Neural cell (in vitro differentiated cells): ENCODE results near the gene SQSTM1. TPM values are rescaled to one million over a fixed set of nuclear protein-coding genes. Genes with fewer than 3 reads are reported as not detected.

Source experiments
- H2AFZ ChIP-seq: fragments of 200-600, 300-800 bp; sonication (generic), shearing (Covaris generic); 2 replicates; pipeline ENCODE4 v1.6.0; 2014; ENCODE audit warnings: low read depth, mild to moderate bottlenecking, antibody characterized with exemption, low read length, moderate library complexity
- H3F3A ChIP-seq: fragments of 200-600 bp; shearing (Covaris generic); 2 replicates; pipeline ENCODE4 v1.6.1; 2016; ENCODE audit warnings: mild to moderate bottlenecking, moderate library complexity, mixed read lengths, antibody characterized with exemption, low read length; ENCODE audit not compliant: insufficient read depth, poor library complexity, severe bottlenecking
- H3K27ac ChIP-seq: fragments of 200-600, 300-800 bp; sonication (generic), shearing (Covaris generic); 2 replicates; pipeline ENCODE4 v1.5.1; 2014; ENCODE audit warnings: mild to moderate bottlenecking, low read length, moderate library complexity
- H3K27me3 ChIP-seq: fragments of 300-800, 200-600 bp; sonication (generic), shearing (Covaris generic); 2 replicates; pipeline ENCODE4 v1.6.0; 2014; ENCODE audit warnings: mild to moderate bottlenecking, low read depth, low read length, moderate library complexity; ENCODE audit not compliant: insufficient read depth
- H3K36me3 ChIP-seq: fragments of 300-800, 200-600 bp; sonication (generic), shearing (Covaris generic); 2 replicates; pipeline ENCODE4 v1.5.1; 2014; ENCODE audit warnings: mild to moderate bottlenecking, antibody characterized with exemption, low read length, moderate library complexity; ENCODE audit not compliant: insufficient read depth
- H3K4me2 ChIP-seq: fragments of 300-800, 200-600 bp; sonication (generic), shearing (Covaris generic); 2 replicates; pipeline ENCODE4 v1.6.0; 2014; ENCODE audit warnings: mild to moderate bottlenecking, low read length
- H3K4me3 ChIP-seq: fragments of 300-800, 200-600 bp; sonication (generic), shearing (Covaris generic); 2 replicates; pipeline ENCODE4 v1.5.1; 2014; ENCODE audit warnings: mild to moderate bottlenecking, low read length, moderate library complexity
- H3K79me2 ChIP-seq: fragments of 200-600 bp; shearing (Covaris generic); replicated peaks from 2 replicates; pipeline ENCODE4 v1.6.0; 2014; ENCODE audit warnings: mild to moderate bottlenecking, low read length, moderate library complexity; ENCODE audit not compliant: insufficient read depth
- H3K9ac ChIP-seq: fragments of 300-800, 200-600 bp; sonication (generic), shearing (Covaris generic); 2 replicates; pipeline ENCODE4 v1.6.1; 2016; ENCODE audit warnings: mild to moderate bottlenecking, low read length, mixed read lengths
- H3K9me2 ChIP-seq: fragments of 200-600 bp; shearing (Covaris generic); 2 replicates; pipeline ENCODE4 v1.6.1; 2016; ENCODE audit warnings: mild to moderate bottlenecking, low read length, mixed read lengths; ENCODE audit not compliant: insufficient read depth
- H3K9me3 ChIP-seq: fragments of 200-600, 300-800 bp; sonication (generic), shearing (Covaris generic); 2 replicates; pipeline ENCODE4 v1.6.1; 2016; ENCODE audit warnings: mild to moderate bottlenecking, mixed run types, low read length, moderate library complexity, mixed read lengths
- H4K20me1 ChIP-seq: fragments of 200-600 bp; shearing (Covaris generic); 2 replicates; pipeline ENCODE4 v1.6.1; 2016; ENCODE audit warnings: mild to moderate bottlenecking, mixed run types; ENCODE audit not compliant: insufficient read depth
- EP300 ChIP-seq: fragments of 450-650 bp; conservative IDR thresholded peaks from 2 replicates; pipeline ENCODE4 v1.6.1; 2014; ENCODE audit warnings: antibody characterized with exemption, mild to moderate bottlenecking, moderate library complexity; ENCODE audit not compliant: poor library complexity, severe bottlenecking
- EZH2 ChIP-seq: fragments of 200-600, 300-800 bp; shearing (Covaris generic), sonication (generic); IDR thresholded peaks from 2 replicates; pipeline ENCODE4 v1.6.1; 2014; ENCODE audit warnings: antibody characterized with exemption, low read length, borderline replicate concordance, mild to moderate bottlenecking; ENCODE audit not compliant: insufficient read depth, poor library complexity, severe bottlenecking
- MXI1 ChIP-seq: fragments of 450-650 bp; conservative IDR thresholded peaks from 2 replicates; pipeline ENCODE4 v1.6.1; 2014; ENCODE audit warnings: antibody characterized with exemption, mild to moderate bottlenecking; ENCODE audit not compliant: poor library complexity, severe bottlenecking
- POLR2AphosphoS5 ChIP-seq: IDR thresholded peaks from 2 replicates; pipeline ENCODE4 v1.6.1; 2012
- RAD21 ChIP-seq: fragments of 450-650 bp; conservative IDR thresholded peaks from 2 replicates; pipeline ENCODE4 v1.6.1; 2014; ENCODE audit warnings: antibody characterized with exemption, mild to moderate bottlenecking, moderate library complexity
- SMC3 ChIP-seq: fragments of 450-650 bp; conservative IDR thresholded peaks from 2 replicates; pipeline ENCODE4 v1.6.1; 2014; ENCODE audit warnings: antibody characterized with exemption, mild to moderate bottlenecking, moderate library complexity; ENCODE audit not compliant: poor library complexity
- TAF1 ChIP-seq: IDR thresholded peaks from 2 replicates; pipeline ENCODE4 v1.6.1; 2012; ENCODE audit warnings: low read depth
- polyA plus RNA-seq: library from polyadenylated mRNA; depleted of rRNA; stranded (reverse); fragments of >200 nt; gene quantifications from 2 replicates; pipeline ENCODE4 v1.2.3, GENCODE V29; 2014
- TF ChIP-seq, protein P1 (sequence below): fragments of 450-650 bp; IDR thresholded peaks from 2 replicates; pipeline ENCODE4 v1.5.1; 2014; ENCODE audit warnings: antibody characterized with exemption, mild to moderate bottlenecking, moderate library complexity; ENCODE audit not compliant: poor library complexity, severe bottlenecking
- TF ChIP-seq, protein P2 (sequence below): IDR thresholded peaks from 2 replicates; pipeline ENCODE4 v1.6.1; 2012; ENCODE audit warnings: borderline replicate concordance

Gene SQSTM1
- polyA plus RNA-seq, 1 donor from 2014 or later, result 64.5 TPM

DNA sequence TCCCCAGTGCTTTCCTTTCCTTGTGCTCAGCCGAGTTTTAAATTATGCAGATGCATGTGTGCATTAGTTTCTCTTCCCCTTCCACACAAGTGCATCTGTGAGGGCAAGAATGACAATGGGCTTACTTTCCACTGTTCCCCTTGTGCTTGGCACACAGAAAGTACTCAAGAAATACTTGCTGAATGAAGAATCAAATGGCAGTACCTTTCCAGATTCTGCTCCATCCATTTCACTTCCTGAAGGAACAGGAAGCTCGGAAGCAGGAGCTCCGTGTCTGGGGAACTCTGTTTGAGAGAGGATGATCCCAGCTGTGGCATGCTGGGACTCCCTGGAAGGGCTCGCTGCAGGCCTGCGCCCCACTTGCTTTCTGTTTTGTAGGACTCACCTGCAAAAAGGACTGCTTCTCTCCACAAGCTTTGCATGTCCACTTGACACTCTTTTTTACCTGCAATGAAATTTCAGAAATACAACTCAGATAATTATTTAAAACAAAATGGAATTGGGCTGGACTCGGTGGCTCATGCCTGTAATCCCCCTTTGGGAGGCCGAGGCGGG lies 32.4 kb downstream of the SQSTM1 start:
- Histone ChIP-seq H3F3A (no peaks in the 10 kb centered on the region), H3K27ac (no peak overlapping the region), H3K27me3 (no peaks in the 10 kb centered on the region), H4K20me1 (no peaks in the 10 kb centered on the region), H3K36me3 (peaks cover 17% of the 10 kb centered on the region), H3K4me2 (no peak overlapping the region), H3K79me2 (peaks cover 31% of the 10 kb centered on the region), H2AFZ (no peak overlapping the region), H3K4me3 (no peak overlapping the region), H3K9me2 (no peaks in the 10 kb centered on the region), H3K9ac (no peak overlapping the region), H3K9me3 (no peaks in the 10 kb centered on the region)
- TF ChIP-seq EP300 (no peak), SMC3 (no peak), POLR2AphosphoS5 (no peak), TAF1 (no peak), RAD21 (no peak), EZH2 (no peak), MXI1 (no peak)
- TF ChIP-seq, protein P1, sequence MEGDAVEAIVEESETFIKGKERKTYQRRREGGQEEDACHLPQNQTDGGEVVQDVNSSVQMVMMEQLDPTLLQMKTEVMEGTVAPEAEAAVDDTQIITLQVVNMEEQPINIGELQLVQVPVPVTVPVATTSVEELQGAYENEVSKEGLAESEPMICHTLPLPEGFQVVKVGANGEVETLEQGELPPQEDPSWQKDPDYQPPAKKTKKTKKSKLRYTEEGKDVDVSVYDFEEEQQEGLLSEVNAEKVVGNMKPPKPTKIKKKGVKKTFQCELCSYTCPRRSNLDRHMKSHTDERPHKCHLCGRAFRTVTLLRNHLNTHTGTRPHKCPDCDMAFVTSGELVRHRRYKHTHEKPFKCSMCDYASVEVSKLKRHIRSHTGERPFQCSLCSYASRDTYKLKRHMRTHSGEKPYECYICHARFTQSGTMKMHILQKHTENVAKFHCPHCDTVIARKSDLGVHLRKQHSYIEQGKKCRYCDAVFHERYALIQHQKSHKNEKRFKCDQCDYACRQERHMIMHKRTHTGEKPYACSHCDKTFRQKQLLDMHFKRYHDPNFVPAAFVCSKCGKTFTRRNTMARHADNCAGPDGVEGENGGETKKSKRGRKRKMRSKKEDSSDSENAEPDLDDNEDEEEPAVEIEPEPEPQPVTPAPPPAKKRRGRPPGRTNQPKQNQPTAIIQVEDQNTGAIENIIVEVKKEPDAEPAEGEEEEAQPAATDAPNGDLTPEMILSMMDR, result no peak
- TF ChIP-seq, protein P2, sequence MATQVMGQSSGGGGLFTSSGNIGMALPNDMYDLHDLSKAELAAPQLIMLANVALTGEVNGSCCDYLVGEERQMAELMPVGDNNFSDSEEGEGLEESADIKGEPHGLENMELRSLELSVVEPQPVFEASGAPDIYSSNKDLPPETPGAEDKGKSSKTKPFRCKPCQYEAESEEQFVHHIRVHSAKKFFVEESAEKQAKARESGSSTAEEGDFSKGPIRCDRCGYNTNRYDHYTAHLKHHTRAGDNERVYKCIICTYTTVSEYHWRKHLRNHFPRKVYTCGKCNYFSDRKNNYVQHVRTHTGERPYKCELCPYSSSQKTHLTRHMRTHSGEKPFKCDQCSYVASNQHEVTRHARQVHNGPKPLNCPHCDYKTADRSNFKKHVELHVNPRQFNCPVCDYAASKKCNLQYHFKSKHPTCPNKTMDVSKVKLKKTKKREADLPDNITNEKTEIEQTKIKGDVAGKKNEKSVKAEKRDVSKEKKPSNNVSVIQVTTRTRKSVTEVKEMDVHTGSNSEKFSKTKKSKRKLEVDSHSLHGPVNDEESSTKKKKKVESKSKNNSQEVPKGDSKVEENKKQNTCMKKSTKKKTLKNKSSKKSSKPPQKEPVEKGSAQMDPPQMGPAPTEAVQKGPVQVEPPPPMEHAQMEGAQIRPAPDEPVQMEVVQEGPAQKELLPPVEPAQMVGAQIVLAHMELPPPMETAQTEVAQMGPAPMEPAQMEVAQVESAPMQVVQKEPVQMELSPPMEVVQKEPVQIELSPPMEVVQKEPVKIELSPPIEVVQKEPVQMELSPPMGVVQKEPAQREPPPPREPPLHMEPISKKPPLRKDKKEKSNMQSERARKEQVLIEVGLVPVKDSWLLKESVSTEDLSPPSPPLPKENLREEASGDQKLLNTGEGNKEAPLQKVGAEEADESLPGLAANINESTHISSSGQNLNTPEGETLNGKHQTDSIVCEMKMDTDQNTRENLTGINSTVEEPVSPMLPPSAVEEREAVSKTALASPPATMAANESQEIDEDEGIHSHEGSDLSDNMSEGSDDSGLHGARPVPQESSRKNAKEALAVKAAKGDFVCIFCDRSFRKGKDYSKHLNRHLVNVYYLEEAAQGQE, result no peak

DNA sequence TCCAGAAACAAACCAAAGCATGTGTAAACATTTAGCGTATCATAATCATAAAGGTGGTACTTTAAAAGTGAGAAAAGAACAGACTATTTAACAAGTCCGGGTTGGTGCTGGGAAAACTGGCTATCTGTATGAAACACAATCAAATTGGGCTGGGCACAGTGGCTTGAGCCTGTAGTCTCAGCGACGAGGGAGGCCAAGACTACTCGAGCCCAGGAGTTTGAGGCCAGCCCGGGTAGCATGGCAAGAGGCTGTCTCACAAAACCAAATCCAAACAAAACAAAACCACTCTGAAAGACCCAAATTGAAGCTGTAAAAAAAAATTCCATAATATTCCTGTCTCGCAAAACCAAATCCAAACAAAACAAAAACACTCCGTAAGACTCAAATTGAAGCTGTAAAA lies 33.7 kb downstream of the SQSTM1 start:
- no peak overlapping the region for H3K4me3 ChIP-seq
- no peaks in the 10 kb centered on the region for H3K9me3 ChIP-seq
- peaks cover 17% of the 10 kb centered on the region for H3K36me3 ChIP-seq
- H3K9ac ChIP-seq, result no peak overlapping the region
- H3K4me2 ChIP-seq, result no peak overlapping the region
- TF ChIP-seq POLR2AphosphoS5 (no peak), TAF1 (no peak), EP300 (no peak), EZH2 (no peak)
- TF ChIP-seq, protein P1, result no peak
- no peaks in the 10 kb centered on the region for H3K9me2 ChIP-seq
- H3K27ac ChIP-seq, result no peak overlapping the region
- H4K20me1 ChIP-seq, result no peaks in the 10 kb centered on the region
- peaks cover 31% of the 10 kb centered on the region for H3K79me2 ChIP-seq
- no peaks in the 10 kb centered on the region for H3K27me3 ChIP-seq
- no peak overlapping the region for H2AFZ ChIP-seq
- no peaks in the 10 kb centered on the region for H3F3A ChIP-seq
